Smooth muscle cell (in vitro differentiated cells): ENCODE measurements around the gene LPAR3. TPM values are rescaled to one million over a fixed set of nuclear protein-coding genes. Genes with fewer than 3 reads are reported as not detected.

Experiments used
- DNase-seq: peaks from one replicate; lab custom pipeline; 2025; ENCODE audit not compliant: unreplicated experiment; lab: John Stamatoyannopoulos, UW
- H2AFZ ChIP-seq: fragments of 200-600 bp; sonication (generic); 2 replicates; pipeline ENCODE4 v1.6.0; 2016; ENCODE audit warnings: antibody characterized with exemption, low read depth, mild to moderate bottlenecking
- H3F3A ChIP-seq: fragments of 200-600 bp; sonication (generic); 2 replicates; pipeline ENCODE4 v1.6.0; 2017; ENCODE audit warnings: antibody characterized with exemption, low read depth
- H3K27ac ChIP-seq: fragments of 200-600 bp; sonication (generic); 2 replicates; pipeline ENCODE4 v1.5.1; 2016; ENCODE audit warnings: low read depth, mild to moderate bottlenecking
- H3K27me3 ChIP-seq: fragments of 200-600 bp; sonication (generic); 2 replicates; pipeline ENCODE4 v1.6.1; 2016; ENCODE audit warnings: low read depth, mild to moderate bottlenecking
- H3K36me3 ChIP-seq: fragments of 200-600 bp; sonication (generic); 2 replicates; pipeline ENCODE4 v1.5.1; 2016; ENCODE audit warnings: low read depth
- H3K4me1 ChIP-seq: fragments of 200-600 bp; sonication (generic); 2 replicates; pipeline ENCODE4 v1.5.1; 2016; ENCODE audit warnings: low read depth
- H3K4me2 ChIP-seq: fragments of 200-600 bp; sonication (generic); 2 replicates; pipeline ENCODE4 v1.6.0; 2016; ENCODE audit warnings: mild to moderate bottlenecking
- H3K4me3 ChIP-seq: fragments of 200-600 bp; sonication (generic); 2 replicates; pipeline ENCODE4 v1.5.1; 2016; ENCODE audit warnings: mild to moderate bottlenecking
- H3K79me2 ChIP-seq: fragments of 200-600 bp; sonication (generic); 2 replicates; pipeline ENCODE4 v1.6.0; 2016; ENCODE audit warnings: low read depth, mild to moderate bottlenecking
- H3K9ac ChIP-seq: fragments of 200-600 bp; sonication (generic); 2 replicates; pipeline ENCODE4 v1.6.0; 2016; ENCODE audit warnings: low read depth
- H3K9me3 ChIP-seq: fragments of 200-600 bp; sonication (generic); replicated peaks from 2 replicates; pipeline ENCODE4 v1.5.1; 2016; ENCODE audit warnings: low read depth
- H4K20me1 ChIP-seq: fragments of 200-600 bp; sonication (generic); 2 replicates; pipeline ENCODE4 v1.6.0; 2016; ENCODE audit warnings: low read depth
- WGBS: methylation state at CpG from one replicate; pipeline ENCODE4 v1.1.7; 2016; ENCODE audit warnings: low lambda C conversion rate; 5-methylcytosine and 5-hydroxymethylcytosine counted together
- polyA plus RNA-seq: library from polyadenylated mRNA; unstranded; fragments of >200 nt; fragmentation: Nextera tagmentation; extraction: Ambion mirVana; gene quantifications from 2 replicates; pipeline ENCODE4 v1.2.1, GENCODE V29; 2016
- total RNA-seq: library from RNA; depleted of rRNA; stranded (reverse); fragments of >200 nt; gene quantifications from 2 replicates; pipeline ENCODE4 v1.2.3, GENCODE V29; 2014
- TF ChIP-seq, protein P1 (sequence below): fragments of 200-600 bp; sonication (generic); IDR thresholded peaks from 2 replicates; pipeline ENCODE4 v1.5.1; 2017; ENCODE audit warnings: borderline replicate concordance, mild to moderate bottlenecking, antibody characterized with exemption; ENCODE audit not compliant: insufficient read depth, poor library complexity, severe bottlenecking

LPAR3 gene
- total and polyA plus RNA-seq, 2 experiments from 2014 or later: 0.78 to 0.94 TPM

DNA sequence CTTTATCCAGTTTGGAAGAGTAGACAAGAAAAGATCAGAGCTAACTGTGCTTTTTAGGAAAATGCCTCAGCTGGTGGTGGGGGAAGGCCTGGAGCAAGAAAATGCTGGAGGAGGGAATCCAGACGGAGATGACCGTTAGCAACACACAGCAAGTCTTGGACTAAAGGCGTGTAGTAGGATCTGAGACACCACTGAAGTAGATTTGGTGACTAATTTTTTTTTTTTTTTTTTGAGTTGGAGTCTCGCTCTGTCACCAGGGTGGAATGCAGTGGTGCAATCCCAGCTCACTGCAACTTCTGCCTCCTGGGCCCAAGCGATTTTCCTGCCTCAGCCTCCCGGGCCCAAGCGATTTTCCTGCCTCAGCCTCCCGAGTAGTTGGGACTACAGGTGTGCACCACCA, 41.2 kb downstream of the LPAR3 start:
- Histone ChIP-seq H3K36me3 (no peaks in the 10 kb centered on the region), H3K27me3 (no peaks in the 10 kb centered on the region), H3K4me2 (peak overlapping the region; percentile 53), H3K4me3 (no peak overlapping the region), H3K79me2 (no peaks in the 10 kb centered on the region), H3K4me1 (no peaks in the 10 kb centered on the region), H3F3A (peaks cover 25% of the 10 kb centered on the region), H3K9ac (peak overlapping the region; percentile 13), H3K27ac (peak overlapping the region; percentile 87), H2AFZ (no peak overlapping the region), H3K9me3 (no peaks in the 10 kb centered on the region), H4K20me1 (no peaks in the 10 kb centered on the region)
- TF ChIP-seq, protein P1, sequence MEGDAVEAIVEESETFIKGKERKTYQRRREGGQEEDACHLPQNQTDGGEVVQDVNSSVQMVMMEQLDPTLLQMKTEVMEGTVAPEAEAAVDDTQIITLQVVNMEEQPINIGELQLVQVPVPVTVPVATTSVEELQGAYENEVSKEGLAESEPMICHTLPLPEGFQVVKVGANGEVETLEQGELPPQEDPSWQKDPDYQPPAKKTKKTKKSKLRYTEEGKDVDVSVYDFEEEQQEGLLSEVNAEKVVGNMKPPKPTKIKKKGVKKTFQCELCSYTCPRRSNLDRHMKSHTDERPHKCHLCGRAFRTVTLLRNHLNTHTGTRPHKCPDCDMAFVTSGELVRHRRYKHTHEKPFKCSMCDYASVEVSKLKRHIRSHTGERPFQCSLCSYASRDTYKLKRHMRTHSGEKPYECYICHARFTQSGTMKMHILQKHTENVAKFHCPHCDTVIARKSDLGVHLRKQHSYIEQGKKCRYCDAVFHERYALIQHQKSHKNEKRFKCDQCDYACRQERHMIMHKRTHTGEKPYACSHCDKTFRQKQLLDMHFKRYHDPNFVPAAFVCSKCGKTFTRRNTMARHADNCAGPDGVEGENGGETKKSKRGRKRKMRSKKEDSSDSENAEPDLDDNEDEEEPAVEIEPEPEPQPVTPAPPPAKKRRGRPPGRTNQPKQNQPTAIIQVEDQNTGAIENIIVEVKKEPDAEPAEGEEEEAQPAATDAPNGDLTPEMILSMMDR: no peak
- DNase-seq: no peak
- 27% methylated on average over 8 of the region's 8 CpGs for WGBS

DNA sequence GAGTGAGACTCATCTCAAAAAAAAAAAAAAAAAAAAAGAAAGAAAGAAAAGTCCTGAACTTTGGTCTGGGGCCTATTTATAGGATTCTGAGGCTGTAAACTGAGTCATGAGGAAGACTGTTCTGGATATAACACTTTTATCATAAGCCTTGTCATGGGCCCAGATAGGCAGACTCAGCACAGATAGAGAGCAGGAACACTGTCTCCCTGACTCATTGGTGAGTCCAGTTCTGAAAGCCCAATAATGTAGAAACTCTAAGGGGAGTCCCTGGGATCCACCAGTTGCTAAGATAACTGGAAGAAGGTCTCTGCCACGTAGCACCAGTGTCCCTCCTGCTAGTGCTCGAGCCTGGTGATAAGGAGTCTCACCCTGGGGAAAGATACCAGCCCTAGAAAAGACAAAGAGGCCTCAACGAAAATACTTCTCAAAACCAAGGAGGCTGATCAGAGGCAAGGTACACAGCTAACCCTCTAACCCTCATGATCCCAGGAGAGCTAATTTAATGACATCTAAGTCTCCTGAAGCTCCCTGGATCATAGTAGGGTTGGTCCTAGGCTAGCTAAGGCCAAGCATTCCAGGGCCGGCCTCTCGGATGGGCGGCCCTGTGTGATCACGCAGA, 43.5 kb downstream of the LPAR3 start:
- TF ChIP-seq, protein P1: no peak
- peaks cover 25% of the 10 kb centered on the region for H3F3A ChIP-seq

DNA sequence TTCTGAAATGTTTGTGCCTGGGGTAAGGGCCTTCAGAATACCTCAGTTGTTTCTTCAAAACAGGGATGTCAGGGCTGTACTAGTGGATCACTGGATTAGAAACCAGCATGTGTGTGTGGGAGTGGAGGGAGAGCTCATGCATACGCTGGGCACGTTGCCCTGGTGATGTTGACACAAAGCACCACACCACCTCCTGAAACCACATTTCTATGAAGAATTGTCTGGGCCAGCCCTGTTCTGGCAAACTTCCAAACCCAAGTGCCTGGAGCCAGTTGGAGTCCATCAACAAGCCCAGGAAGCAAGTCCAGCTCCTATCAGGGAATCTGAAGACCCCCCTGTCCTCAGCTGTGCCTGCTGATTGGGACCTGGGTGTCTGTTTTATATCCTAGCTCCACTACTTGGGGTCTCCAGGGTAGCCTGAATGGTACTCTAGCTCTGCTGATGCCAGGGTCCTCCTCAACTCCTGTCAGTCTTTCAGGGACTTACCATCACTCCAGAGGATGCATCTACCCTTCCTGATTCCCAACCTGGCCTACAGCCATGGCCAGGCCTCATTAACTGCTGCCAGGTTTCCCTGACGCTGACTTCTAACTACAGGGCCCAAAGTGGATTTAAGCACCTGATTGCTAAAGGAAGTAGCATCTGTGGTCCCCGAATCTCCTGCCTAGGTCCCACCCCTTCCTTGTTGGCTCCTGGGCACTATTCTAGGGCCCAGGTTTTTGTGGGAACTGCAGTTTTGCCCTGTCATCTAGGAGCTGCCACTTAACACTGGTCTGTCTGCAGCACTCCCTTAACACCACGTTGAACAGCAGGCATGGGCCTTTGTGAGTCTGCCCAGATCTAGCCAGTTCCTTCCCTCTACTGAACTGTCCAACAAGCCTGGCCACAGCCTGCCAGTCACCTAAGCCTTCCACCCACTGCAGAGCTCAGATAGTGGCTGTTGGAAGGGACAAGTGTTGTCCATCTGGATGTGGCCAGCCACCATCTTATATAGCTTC, 45.5 kb downstream of the LPAR3 start:
- Histone ChIP-seq H3K4me2 (peak overlapping the region; percentile 23), H3F3A (peaks cover 17% of the 10 kb centered on the region)

More for the DNA sequence above, 43.5 kb downstream of the LPAR3 start:
- H3K27me3 ChIP-seq: no peaks in the 10 kb centered on the region
- no peaks in the 10 kb centered on the region for H3K4me1 ChIP-seq
- peak overlapping the region; percentile 40 for H3K9ac ChIP-seq
- no peaks in the 10 kb centered on the region for H3K79me2 ChIP-seq
- peak overlapping the region; percentile 59 for H3K27ac ChIP-seq
- no peaks in the 10 kb centered on the region for H4K20me1 ChIP-seq
- 53% methylated on average over 7 of the region's 7 CpGs for WGBS
- H3K4me3 ChIP-seq: no peak overlapping the region
- no peak overlapping the region for H2AFZ ChIP-seq
- no peaks in the 10 kb centered on the region for H3K9me3 ChIP-seq
- no peak for DNase-seq
- H3K4me2 ChIP-seq: no peak overlapping the region
- H3K36me3 ChIP-seq: no peaks in the 10 kb centered on the region

More for the DNA sequence above, 45.5 kb downstream of the LPAR3 start:
- H3K36me3 ChIP-seq: no peaks in the 10 kb centered on the region
- H3K9me3 ChIP-seq: no peaks in the 10 kb centered on the region
- no peak overlapping the region for H2AFZ ChIP-seq
- no peaks in the 10 kb centered on the region for H3K79me2 ChIP-seq
- no peak overlapping the region for H3K4me3 ChIP-seq
- WGBS: 51% methylated on average over 5 of the region's 5 CpGs
- peak overlapping the region; percentile 48 for H3K9ac ChIP-seq
- H3K4me1 ChIP-seq: no peaks in the 10 kb centered on the region
- peak; percentile 29 for DNase-seq
- H3K27me3 ChIP-seq: no peaks in the 10 kb centered on the region
- peak overlapping the region; percentile 81 for H3K27ac ChIP-seq
- H4K20me1 ChIP-seq: no peaks in the 10 kb centered on the region
- TF ChIP-seq, protein P1: no peak
